HepG2 (cell line): ENCODE results near the gene NDUFAF8. TPM values are rescaled to one million over a fixed set of nuclear protein-coding genes. Genes with fewer than 3 reads are reported as not detected.

ENCODE experiments used
- AGO2 ChIP-seq: fragments of 200-400 bp; formaldehyde crosslinking; optimal IDR thresholded peaks from 2 replicates; pipeline ENCODE3; 2017; ENCODE audit warnings: mild to moderate bottlenecking, low read depth, low read length, moderate library complexity
- FIP1L1 ChIP-seq: fragments of 200-400 bp; formaldehyde crosslinking; IDR thresholded peaks from 2 replicates; pipeline ENCODE4 v1.6.1; 2018; ENCODE audit warnings: low read depth, mild to moderate bottlenecking, low read length, moderate library complexity, borderline replicate concordance; ENCODE audit not compliant: insufficient read depth
- HMG20A ChIP-seq: IDR thresholded peaks from 2 replicates; pipeline ENCODE4 v1.6.1; 2016; ENCODE audit warnings: borderline replicate concordance
- IKZF1 ChIP-seq: fragments of 450-650 bp; IDR thresholded peaks from 2 replicates; pipeline ENCODE4 v1.7.1; 2016
- JARID2 ChIP-seq: sonication (generic); formaldehyde crosslinking; IDR thresholded peaks from 2 replicates; pipeline ENCODE4 v1.8.1; 2023; ENCODE audit warnings: missing genetic modification reagents, inconsistent platforms; ENCODE audit not compliant: insufficient replicate concordance
- KDM5B ChIP-seq: sonication (generic); formaldehyde crosslinking; IDR thresholded peaks from 2 replicates; pipeline ENCODE4 v1.4.0; 2020; ENCODE audit warnings: missing genetic modification reagents, mild to moderate bottlenecking, borderline replicate concordance
- MAX ChIP-seq: IDR thresholded peaks from 2 replicates; pipeline ENCODE4 v1.6.1; 2012; ENCODE audit warnings: inconsistent platforms
- PRPF4 ChIP-seq: fragments of 200-400 bp; formaldehyde crosslinking; IDR thresholded peaks from 2 replicates; pipeline ENCODE4 v1.6.1; 2016; ENCODE audit warnings: low read length, low read depth; ENCODE audit not compliant: poor library complexity, severe bottlenecking
- RARA ChIP-seq: IDR thresholded peaks from 2 replicates; pipeline ENCODE4 v1.6.1; 2016; ENCODE audit warnings: missing genetic modification reagents, missing compliant biosample characterization
- REPIN1 ChIP-seq: sonication (generic); formaldehyde crosslinking; IDR thresholded peaks from 2 replicates; pipeline ENCODE4 v1.8.0; 2022; ENCODE audit warnings: missing genetic modification reagents, low read depth, mild to moderate bottlenecking, borderline replicate concordance
- SP1 ChIP-seq, 2 experiments: fragments of 450-650 bp in 1 of 2; sonication (generic) in 1 of 2; formaldehyde crosslinking in 1 of 2; IDR thresholded peaks; 2 replicates each; pipeline versions ENCODE4 v1.4.0 to v1.6.1; 2016 to 2020; ENCODE audit warnings: missing genetic modification reagents in 1 of 2
- SP2 ChIP-seq: sonication (generic); formaldehyde crosslinking; IDR thresholded peaks from 2 replicates; pipeline ENCODE4 v1.5.1; 2020; ENCODE audit warnings: mild to moderate bottlenecking, missing genetic modification reagents
- TEAD3 ChIP-seq: optimal IDR thresholded peaks from 2 replicates; pipeline ENCODE3; 2016; ENCODE audit warnings: borderline replicate concordance
- XBP1 ChIP-seq: sonication (generic); formaldehyde crosslinking; IDR thresholded peaks from 2 replicates; pipeline ENCODE4 v1.5.0; 2020; ENCODE audit warnings: missing genetic modification reagents
- ZFP36 ChIP-seq: fragments of 150-350 bp; IDR thresholded peaks from 2 replicates; pipeline ENCODE4 v1.6.1; 2018; ENCODE audit warnings: borderline replicate concordance, low read length, low read depth; ENCODE audit not compliant: partially characterized antibody
- ZFP36L1 ChIP-seq: sonication (generic); formaldehyde crosslinking; IDR thresholded peaks from 2 replicates; pipeline ENCODE4 v1.8.0; 2022; ENCODE audit warnings: mild to moderate bottlenecking, missing genetic modification reagents, moderate library complexity
- ZNF33B ChIP-seq: sonication (generic); formaldehyde crosslinking; IDR thresholded peaks from 2 replicates; pipeline ENCODE4 v1.5.1; 2020; ENCODE audit warnings: mild to moderate bottlenecking, missing genetic modification reagents
- ZNF34 ChIP-seq: sonication (generic); formaldehyde crosslinking; IDR thresholded peaks from 2 replicates; pipeline ENCODE4 v1.4.0; 2020; ENCODE audit warnings: mild to moderate bottlenecking, missing genetic modification reagents, borderline replicate concordance
- ZNF451 ChIP-seq: sonication (generic); formaldehyde crosslinking; IDR thresholded peaks from 2 replicates; pipeline ENCODE4 v1.5.0; 2020; ENCODE audit warnings: mild to moderate bottlenecking, missing genetic modification reagents
- ZNF546 ChIP-seq: sonication (generic); formaldehyde crosslinking; conservative IDR thresholded peaks from 2 replicates; pipeline ENCODE4 v1.8.1; 2023; ENCODE audit warnings: mild to moderate bottlenecking, missing genetic modification reagents
- ZNF607 ChIP-seq: sonication (generic); formaldehyde crosslinking; IDR thresholded peaks from 2 replicates; pipeline ENCODE4 v1.5.1; 2020; ENCODE audit warnings: missing genetic modification reagents, mild to moderate bottlenecking, borderline replicate concordance
- ZNF83 ChIP-seq: sonication (generic); formaldehyde crosslinking; IDR thresholded peaks from 2 replicates; pipeline ENCODE4 v1.4.0; 2020; ENCODE audit warnings: missing genetic modification reagents, mild to moderate bottlenecking, borderline replicate concordance
- polyA plus RNA-seq, 8 experiments: library from polyadenylated mRNA; depleted of rRNA in 3 of 8; stranded (reverse) in 7 of 8; unstranded in 1 of 8; fragments of >200 nt; fragmentation: Illumina TruSeq in 4 of 8; extraction: Trizol in 4 of 8; gene quantifications; 2 replicates each; pipeline versions ENCODE4 v1.2.1 to v1.2.3, GENCODE V29; 2011 to 2016; ENCODE audit warnings: low read depth in 4 of 8, missing spikeins in 1 of 8, mixed read lengths in 1 of 8; ENCODE audit not compliant: insufficient read depth in 1 of 8
- total RNA-seq, 5 experiments: library from RNA; depleted of rRNA; stranded (reverse); fragments of >200 nt; fragmentation: Illumina TruSeq; extraction: Trizol; gene quantifications; 2 replicates each; pipeline ENCODE4 v1.2.3, GENCODE V29; 2016; ENCODE audit warnings: low read depth in 1 of 5
- TF ChIP-seq, protein P1 (sequence below): sonication (generic); formaldehyde crosslinking; IDR thresholded peaks from 2 replicates; pipeline ENCODE4 v1.5.0; 2020; ENCODE audit warnings: missing genetic modification reagents
- TF ChIP-seq, protein P2 (sequence below): sonication (generic); formaldehyde crosslinking; conservative IDR thresholded peaks from 2 replicates; pipeline ENCODE4 v1.8.1; 2023; ENCODE audit warnings: missing genetic modification reagents
- TF ChIP-seq, protein P3 (sequence below), 2 experiments: sonication (generic) in 1 of 2; formaldehyde crosslinking in 1 of 2; IDR thresholded peaks; 2 replicates each; pipeline versions ENCODE4 v1.5.1 to v1.6.1; 2011 to 2020; ENCODE audit warnings: borderline replicate concordance in 1 of 2, low read depth in 1 of 2, low read length in 1 of 2, mild to moderate bottlenecking in 1 of 2, missing genetic modification reagents in 1 of 2, moderate library complexity in 1 of 2

The NDUFAF8 gene
- total and polyA plus RNA-seq, 2 of the 13 experiments (the other 11 are each of a cell fraction or from before 2014, with no cell fraction given), result 75.6 to 233 TPM

DNA sequence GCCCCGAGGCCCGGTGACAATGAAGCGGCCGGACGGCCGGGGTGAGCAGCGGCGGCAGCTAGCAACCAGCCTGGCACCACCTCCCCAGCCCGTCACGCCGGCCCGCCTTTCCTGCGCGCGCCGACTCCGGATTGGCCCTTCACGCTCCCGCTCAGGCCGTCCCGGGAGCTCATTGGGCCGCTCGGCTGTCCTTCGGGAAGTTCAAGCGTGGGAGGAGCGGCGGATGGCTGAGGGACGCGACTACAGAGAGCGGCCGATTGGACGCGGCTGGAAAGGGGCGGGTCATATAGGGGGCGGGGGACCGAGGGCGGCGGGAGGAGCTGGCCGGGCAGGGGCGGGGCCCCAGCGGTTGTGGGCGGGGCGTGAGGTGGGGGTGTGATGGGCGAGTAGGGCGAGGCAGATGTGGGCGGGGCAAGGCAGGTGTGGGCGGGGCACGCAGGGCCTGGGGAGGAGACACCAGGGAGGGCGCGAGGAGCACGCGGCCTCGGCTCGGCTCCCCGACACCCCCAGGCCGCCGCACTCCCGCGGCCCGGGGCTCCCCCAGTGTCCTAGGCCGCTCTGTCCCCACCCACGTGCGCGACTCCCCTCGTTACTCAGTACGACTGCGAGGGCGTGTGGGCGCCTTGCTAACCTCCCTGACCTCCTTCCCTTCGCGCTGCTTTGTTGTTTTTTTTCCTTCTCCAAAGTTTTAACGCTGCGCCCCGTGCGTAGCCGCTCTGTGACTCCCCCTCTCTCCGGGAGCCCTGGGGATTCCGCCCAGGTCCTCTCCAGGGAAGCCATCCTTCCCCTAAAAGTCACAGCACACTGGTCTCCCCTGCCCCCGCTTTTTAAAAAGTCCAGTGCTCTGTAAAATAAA lies 16.0 kb upstream of the NDUFAF8 start, which contains the start of gene CEP131 (continued):
- TF ChIP-seq REPIN1 (CRISPR knock-in tag), result 0 out of 2 replicates have a peak, but pooled peaks have one; percentile 10
- TF ChIP-seq KDM5B, result peak; percentile 97
- no peak; the same call in 1 of the 2 replicates for TF ChIP-seq ZNF83
- TF ChIP-seq TEAD3 (CRISPR knock-in tag), result no peak
- TF ChIP-seq ZNF34 (CRISPR knock-in tag), result no peak
- TF ChIP-seq, protein P1, sequence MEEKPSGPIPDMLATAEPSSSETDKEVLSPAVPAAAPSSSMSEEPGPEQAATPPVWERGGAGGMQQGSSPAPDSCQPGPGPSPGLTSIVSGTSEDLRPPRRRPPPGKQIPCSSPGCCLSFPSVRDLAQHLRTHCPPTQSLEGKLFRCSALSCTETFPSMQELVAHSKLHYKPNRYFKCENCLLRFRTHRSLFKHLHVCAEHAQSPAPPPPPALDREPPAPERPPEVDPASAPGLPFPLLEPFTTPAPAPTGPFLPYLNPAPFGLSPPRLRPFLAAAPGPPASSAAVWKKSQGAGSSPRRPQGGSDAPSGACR (CRISPR knock-in tag), result no peak
- TF ChIP-seq XBP1, result peak; percentile 57; the same call in 1 of the 2 replicates
- TF ChIP-seq ZNF33B (CRISPR knock-in tag), result 0 out of 2 replicates have a peak, but pooled peaks have one; percentile 43
- peak; percentile 26; the same call in 1 of the 2 replicates for TF ChIP-seq RARA
- peak; percentile 99 for TF ChIP-seq MAX
- TF ChIP-seq SP1 (IDR thresholded peaks at IDR 0.05), result 0 out of 2 replicates have a peak, but pooled peaks have one; percentile 71
- TF ChIP-seq SP1 (CRISPR knock-in tag; IDR thresholded peaks at IDR 0.05), result peak; percentile 91
- TF ChIP-seq, protein P2, sequence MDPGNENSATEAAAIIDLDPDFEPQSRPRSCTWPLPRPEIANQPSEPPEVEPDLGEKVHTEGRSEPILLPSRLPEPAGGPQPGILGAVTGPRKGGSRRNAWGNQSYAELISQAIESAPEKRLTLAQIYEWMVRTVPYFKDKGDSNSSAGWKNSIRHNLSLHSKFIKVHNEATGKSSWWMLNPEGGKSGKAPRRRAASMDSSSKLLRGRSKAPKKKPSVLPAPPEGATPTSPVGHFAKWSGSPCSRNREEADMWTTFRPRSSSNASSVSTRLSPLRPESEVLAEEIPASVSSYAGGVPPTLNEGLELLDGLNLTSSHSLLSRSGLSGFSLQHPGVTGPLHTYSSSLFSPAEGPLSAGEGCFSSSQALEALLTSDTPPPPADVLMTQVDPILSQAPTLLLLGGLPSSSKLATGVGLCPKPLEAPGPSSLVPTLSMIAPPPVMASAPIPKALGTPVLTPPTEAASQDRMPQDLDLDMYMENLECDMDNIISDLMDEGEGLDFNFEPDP (CRISPR knock-in tag), result no peak
- no peak for TF ChIP-seq ZFP36
- TF ChIP-seq JARID2 (CRISPR knock-in tag), result no peak
- peak; percentile 75; the same call in 1 of the 2 replicates for TF ChIP-seq ZNF451 (CRISPR knock-in tag)
- peak; percentile 96 for TF ChIP-seq ZNF546
- TF ChIP-seq HMG20A, result peak; percentile 28; the same call in 1 of the 2 replicates
- TF ChIP-seq IKZF1, result no peak
- TF ChIP-seq, protein P3, sequence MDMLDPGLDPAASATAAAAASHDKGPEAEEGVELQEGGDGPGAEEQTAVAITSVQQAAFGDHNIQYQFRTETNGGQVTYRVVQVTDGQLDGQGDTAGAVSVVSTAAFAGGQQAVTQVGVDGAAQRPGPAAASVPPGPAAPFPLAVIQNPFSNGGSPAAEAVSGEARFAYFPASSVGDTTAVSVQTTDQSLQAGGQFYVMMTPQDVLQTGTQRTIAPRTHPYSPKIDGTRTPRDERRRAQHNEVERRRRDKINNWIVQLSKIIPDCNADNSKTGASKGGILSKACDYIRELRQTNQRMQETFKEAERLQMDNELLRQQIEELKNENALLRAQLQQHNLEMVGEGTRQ (IDR thresholded peaks at IDR 0.05; ENCODE audit: low read depth, low read length), result no peak
- TF ChIP-seq, protein P3 (CRISPR knock-in tag; IDR thresholded peaks at IDR 0.05; ENCODE audit: borderline replicate concordance), result no peak
- no peak for TF ChIP-seq PRPF4
- peak; percentile 48 for TF ChIP-seq AGO2
- TF ChIP-seq FIP1L1, result no peak
- peak; percentile 85; the same call in 1 of the 2 replicates for TF ChIP-seq ZNF607 (CRISPR knock-in tag)
- TF ChIP-seq SP2 (CRISPR knock-in tag), result peak; percentile 97
- TF ChIP-seq ZFP36L1 (CRISPR knock-in tag), result no peak
